HEK293T (cell line): Measurements from ENCODE around the gene WEE2.

Experiments
- CTBP1 ChIP-seq: fragments of 450-650 bp; IDR thresholded peaks from 2 replicates; pipeline ENCODE4 v1.6.1; 2016; ENCODE audit warnings: borderline replicate concordance
- FOXA1 ChIP-seq: fragments of 450-650 bp; IDR thresholded peaks from 2 replicates; pipeline ENCODE4 v1.6.1; 2016; ENCODE audit warnings: mild to moderate bottlenecking
- FOXK2 ChIP-seq: fragments of 450-650 bp; IDR thresholded peaks from 2 replicates; pipeline ENCODE4 v1.6.1; 2016; ENCODE audit warnings: mild to moderate bottlenecking
- FOXM1 ChIP-seq: fragments of 450-650 bp; IDR thresholded peaks from 2 replicates; pipeline ENCODE4 v1.6.1; 2017; ENCODE audit warnings: mild to moderate bottlenecking, borderline replicate concordance
- LEF1 ChIP-seq: fragments of 450-650 bp; IDR thresholded peaks from 2 replicates; pipeline ENCODE4 v1.6.1; 2017; ENCODE audit warnings: mild to moderate bottlenecking, borderline replicate concordance
- NFRKB ChIP-seq: fragments of 450-650 bp; IDR thresholded peaks from 2 replicates; pipeline ENCODE4 v1.6.1; 2016; ENCODE audit warnings: mild to moderate bottlenecking, moderate library complexity
- PKNOX1 ChIP-seq: fragments of 450-650 bp; IDR thresholded peaks from 2 replicates; pipeline ENCODE4 v1.6.1; 2016
- SP1 ChIP-seq: fragments of 450-650 bp; IDR thresholded peaks from 2 replicates; pipeline ENCODE4 v1.6.1; 2017
- SUZ12 ChIP-seq: fragments of 450-650 bp; IDR thresholded peaks from 2 replicates; pipeline ENCODE4 v1.6.1; 2016; ENCODE audit warnings: mild to moderate bottlenecking
- ZNF384 ChIP-seq: fragments of 450-650 bp; IDR thresholded peaks from 2 replicates; pipeline ENCODE4 v1.6.1; 2016

- TF ChIP-seq LEF1 (no peak), FOXK2 (no peak), FOXA1 (no peak), CTBP1 (no peak), NFRKB (no peak), SP1 (no peak), SUZ12 (no peak), ZNF384 (no peak), FOXM1 (no peak), PKNOX1 (no peak)
Measured at GRCh38 chr7:141709749-141710148, 1.6 kb downstream of the WEE2 start.
